Measurements from ENCODE around the gene SLC41A1. TPM values are rescaled to one million over a fixed set of nuclear protein-coding genes. Genes with fewer than 3 reads are reported as not detected.

SLC41A1 gene
- total and polyA plus RNA-seq, 9 of the 15 experiments (the other 6 are each of a cell fraction or from before 2014, with no cell fraction given): 4.1 to 29.3 (median 11.4) TPM

DNA sequence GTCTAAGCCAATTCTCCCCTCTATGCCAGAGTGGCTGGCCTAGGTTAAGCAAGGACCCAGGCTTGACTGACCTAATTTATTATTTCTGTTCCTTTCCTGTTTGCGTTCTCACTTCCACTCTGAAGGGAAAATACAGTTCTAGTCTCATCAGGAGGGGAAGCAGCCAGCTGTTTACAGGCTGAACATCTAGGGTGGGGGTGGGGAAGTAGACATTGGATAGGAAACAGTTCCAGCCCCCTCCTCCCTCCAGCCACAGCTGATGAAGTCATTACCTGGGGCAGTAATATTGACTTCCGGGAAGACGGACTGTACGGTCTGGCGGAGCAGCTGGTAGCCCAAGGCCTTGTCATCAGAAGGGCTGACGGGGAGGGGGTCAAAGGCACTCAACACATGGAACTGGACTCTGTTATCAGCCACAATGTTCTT, 19.3 kb upstream of the SLC41A1 start (continued):
- TF ChIP-seq JUND (IDR thresholded peaks at IDR 0.05; ENCODE audit: borderline replicate concordance, low read depth, low read length) (peak; percentile 18; the same call in 1 of the 2 replicates), JUND (tag; IDR thresholded peaks at IDR 0.05; ENCODE audit: borderline replicate concordance, low read depth, low read length) (no peak), PURB (CRISPR knock-in tag; IDR thresholded peaks at IDR 0.05; ENCODE audit: low read depth) (no peak), ETV6 (IDR thresholded peaks at IDR 0.05; ENCODE audit: borderline replicate concordance in 1 of 2, low read depth in 2 of 2, low read length in 1 of 2) (peak; percentile 54 to 86; a peak in 3 of 4 replicates), ETV6 (CRISPR knock-in tag; IDR thresholded peaks at IDR 0.05; ENCODE audit: borderline replicate concordance) (no peak), ZNF23 (CRISPR knock-in tag; IDR thresholded peaks at IDR 0.05) (no peak), CEBPZ (IDR thresholded peaks at IDR 0.05; ENCODE audit: borderline replicate concordance, low read depth, low read length) (no peak), PML (IDR thresholded peaks at IDR 0.05; ENCODE audit: low read length) (no peak), ESRRA (IDR thresholded peaks at IDR 0.05; ENCODE audit: borderline replicate concordance, low read depth) (no peak)

All from K562 (cell line).